GM12878 (cell line): ENCODE data around the gene RAPGEF6.

Experiments
- CEBPB ChIP-seq, 2 experiments: fragments of 150-350 bp in 1 of 2; IDR thresholded peaks; 2 replicates each; pipeline ENCODE4 v1.6.1; 2012 to 2014; ENCODE audit warnings: low read depth in 2 of 2, low read length in 2 of 2, borderline replicate concordance in 1 of 2, inconsistent platforms in 1 of 2
- CHD2 ChIP-seq: IDR thresholded peaks from 2 replicates; pipeline ENCODE4 v1.6.1; 2011; ENCODE audit warnings: low read depth, low read length, improper control_type of control experiment, borderline replicate concordance
- CTCF ChIP-seq, 3 experiments: IDR thresholded peaks in 2 of 3; conservative IDR thresholded peaks in 1 of 3; 2 replicates each; pipeline ENCODE4 v1.5.1; 2011; ENCODE audit warnings: low read depth in 3 of 3, low read length in 3 of 3, mild to moderate bottlenecking in 3 of 3, control low read depth in 2 of 3, moderate library complexity in 2 of 3, inconsistent platforms in 1 of 3, mixed read lengths in 1 of 3; ENCODE audit not compliant: control insufficient read depth in 2 of 3, insufficient read depth in 1 of 3; ENCODE audit errors: extremely low read depth in 1 of 3
- E4F1 ChIP-seq: fragments of 450-650 bp; IDR thresholded peaks from 2 replicates; pipeline ENCODE4 v1.6.1; 2018; ENCODE audit warnings: borderline replicate concordance, mild to moderate bottlenecking; ENCODE audit not compliant: partially characterized antibody
- EP300 ChIP-seq, 2 experiments: fragments of 150-350 bp in 1 of 2; IDR thresholded peaks; 2 replicates each; pipeline ENCODE4 v1.6.1; 2011 to 2012; ENCODE audit warnings: low read depth in 2 of 2, low read length in 2 of 2, borderline replicate concordance in 1 of 2, improper control_type of control experiment in 1 of 2, inconsistent platforms in 1 of 2; ENCODE audit not compliant: control insufficient read depth in 1 of 2
- MXI1 ChIP-seq: fragments of 150-350 bp; IDR thresholded peaks from 2 replicates; pipeline ENCODE4 v1.6.1; 2011; ENCODE audit warnings: low read depth, mild to moderate bottlenecking, inconsistent platforms, low read length, improper control_type of control experiment
- MYC ChIP-seq: IDR thresholded peaks from 2 replicates; pipeline ENCODE4 v1.6.1; 2011; ENCODE audit warnings: mild to moderate bottlenecking, low read length, moderate library complexity, inconsistent platforms; ENCODE audit not compliant: insufficient read depth, insufficient replicate concordance, insufficient read length, severe bottlenecking
- POLR2A ChIP-seq: IDR thresholded peaks from 2 replicates; pipeline ENCODE4 v1.6.1; 2011; ENCODE audit warnings: low read depth, mild to moderate bottlenecking, low read length
- SIN3A ChIP-seq: IDR thresholded peaks from 2 replicates; pipeline ENCODE4 v1.6.1; 2012; ENCODE audit warnings: low read depth, low read length, improper control_type of control experiment
- ZBED1 ChIP-seq: IDR thresholded peaks from 2 replicates; pipeline ENCODE4 v1.6.1; 2016; ENCODE audit warnings: borderline replicate concordance
- ZNF274 ChIP-seq: IDR thresholded peaks from one replicate; pipeline ENCODE4 v1.8.0; 2011; ENCODE audit not compliant: insufficient read length, insufficient read depth
- ZZZ3 ChIP-seq: IDR thresholded peaks from 2 replicates; pipeline ENCODE4 v1.6.1; 2011; ENCODE audit warnings: low read depth; ENCODE audit not compliant: control insufficient read depth, insufficient read length

- no peak for TF ChIP-seq MXI1
- no peak for TF ChIP-seq E4F1
- TF ChIP-seq POLR2A: no peak
- no peak for TF ChIP-seq ZZZ3
- no peak for TF ChIP-seq ZBED1
- TF ChIP-seq EP300 (IDR thresholded peaks at IDR 0.05; ENCODE audit: borderline replicate concordance in 1 of 2, control insufficient read depth in 1 of 2, low read depth in 2 of 2, low read length in 2 of 2): no peak
- no peak for TF ChIP-seq CHD2
- no peak for TF ChIP-seq CTCF (IDR thresholded peaks at IDR 0.05 in 2 of 3, conservative IDR thresholded peaks at IDR 0.05 in 1 of 3; ENCODE audit: control insufficient read depth in 2 of 3, extremely low read depth in 1 of 3, insufficient read depth in 1 of 3, low read depth in 3 of 3, low read length in 3 of 3)
- no peak for TF ChIP-seq CEBPB (IDR thresholded peaks at IDR 0.05; ENCODE audit: borderline replicate concordance in 1 of 2, low read depth in 2 of 2, low read length in 2 of 2)
- TF ChIP-seq SIN3A: no peak
- TF ChIP-seq MYC: no peak
- TF ChIP-seq ZNF274: no peak
These were observed 53.3 kb downstream of the RAPGEF6 start for GRCh38 chr5:131581702-131582101.
